ENCODE measurements around the gene GALNTL6. TPM values are rescaled to one million over a fixed set of nuclear protein-coding genes. Genes with fewer than 3 reads are reported as not detected.

Gene GALNTL6
- total and polyA plus RNA-seq, 2 of the 4 experiments (the other 2 are of a cell fraction), result under 0.01 TPM; not detected in 1

GRCh38 chr4:173051716-173052115 lies 1238.5 kb downstream of the GALNTL6 start:
- Histone ChIP-seq H3K14ac (replicated peaks; ENCODE audit: low read depth, low read length) (no peak overlapping the region), H3K4ac (ENCODE audit: low read depth, low read length) (no peak overlapping the region), H2BK5ac (ENCODE audit: low read depth, low read length, poor library complexity, severe bottlenecking) (no peak overlapping the region), H3K18ac (ENCODE audit: low read depth, low read length) (no peak overlapping the region), H3K27me3 (ENCODE audit: control insufficient read depth, insufficient read depth, low read length) (no peaks in the 10 kb centered on the region), H3K9me1 (ENCODE audit: insufficient read depth, low read length) (no peaks in the 10 kb centered on the region), H3K9me3 (ENCODE audit: control insufficient read depth, insufficient read depth, low read length) (no peaks in the 10 kb centered on the region), H2BK15ac (ENCODE audit: low read depth, low read length) (no peak overlapping the region), H3K23ac (ENCODE audit: low read depth, low read length) (no peak overlapping the region), H4K5ac (ENCODE audit: low read depth, low read length) (no peak overlapping the region), H3K56ac (ENCODE audit: extremely low read depth, insufficient read depth, low read length) (no peak overlapping the region), H2BK20ac (ENCODE audit: low read depth, low read length) (no peak overlapping the region), H3K4me1 (ENCODE audit: control insufficient read depth, insufficient read depth, low read length) (no peaks in the 10 kb centered on the region), H3K4me2 (ENCODE audit: low read depth, low read length) (peak overlapping the region; percentile 17; the same call in 1 of the 2 replicates), H2AFZ (replicated peaks; ENCODE audit: low read length, poor library complexity) (no peak overlapping the region), H2AK5ac (ENCODE audit: low read depth, low read length) (no peak overlapping the region), H3K27ac (ENCODE audit: insufficient read depth, low read length) (no peak overlapping the region), H4K8ac (ENCODE audit: low read depth in 2 of 2, low read length in 2 of 2) (no peak overlapping the region), H2AK9ac (replicated peaks; ENCODE audit: low read depth, low read length, poor library complexity) (no peak overlapping the region), H3K36me3 (ENCODE audit: control insufficient read depth, insufficient read depth, low read length) (no peaks in the 10 kb centered on the region), H2BK120ac (ENCODE audit: low read depth, low read length) (no peak overlapping the region), H3K9ac (ENCODE audit: low read depth, low read length) (no peak overlapping the region), H3K4me3 (ENCODE audit: insufficient read depth, low read depth, low read length) (no peak overlapping the region), H4K91ac (ENCODE audit: insufficient read depth, low read depth, low read length) (no peak overlapping the region), H4K20me1 (ENCODE audit: insufficient read depth, low read length) (no peaks in the 10 kb centered on the region), H3K79me1 (ENCODE audit: low read depth in 1 of 2, low read length in 2 of 2) (no peaks in the 10 kb centered on the region)
- CTCF ChIA-PET, result no interaction called here
- no TSS peak for BruUV-seq (replicated peaks)
- DNase-seq (peak; percentile 7), ATAC-seq (ENCODE audit: low read depth) (no peak)
- in situ Hi-C loops (cut with MboI; ENCODE audit: low sequenced_read_pairs) (no loop called here), dilution Hi-C loops (cut with HindIII; ENCODE audit: low sequenced_read_pairs, unreplicated experiment) (no loop called here), intact Hi-C loops (cut with micrococcal nuclease) (no loop called here)
- TF ChIP-seq CHD1 (IDR thresholded peaks at IDR 0.05; ENCODE audit: low read depth, low read length) (no peak), CTCF (conservative IDR thresholded peaks at IDR 0.05; ENCODE audit: low read depth, low read length) (no peak), POLR2A (IDR thresholded peaks at IDR 0.05; ENCODE audit: low read depth, low read length) (no peak), MXI1 (IDR thresholded peaks at IDR 0.05; ENCODE audit: borderline replicate concordance, low read depth, low read length) (no peak), NFE2L2 (IDR thresholded peaks at IDR 0.05; ENCODE audit: low read depth, low read length) (no peak), USF2 (IDR thresholded peaks at IDR 0.05; ENCODE audit: low read depth, low read length) (no peak), RAD21 (IDR thresholded peaks at IDR 0.05; ENCODE audit: low read length) (no peak), RCOR1 (IDR thresholded peaks at IDR 0.05; ENCODE audit: insufficient replicate concordance, low read length) (no peak), CEBPB (IDR thresholded peaks at IDR 0.05; ENCODE audit: low read depth, low read length) (no peak)
- WGBS, 2 experiments (ENCODE audit: extremely low coverage in 2 of 2, insufficient read length in 1 of 2), result no CpG with 5 or more reads among the region's 9 CpGs
- POLR2A ChIA-PET (ENCODE audit: unreplicated experiment), result no interaction called here
